ENCODE results near the gene HNRNPF. TPM values are rescaled to one million over a fixed set of nuclear protein-coding genes. Genes with fewer than 3 reads are reported as not detected.
A peak's percentile ranks its signal among the peaks of the same experiment; 100 is the strongest.

Gene HNRNPF
- total and polyA plus RNA-seq, 12 donors, result 26.4 to 113 (median 74.3) TPM

DNA sequence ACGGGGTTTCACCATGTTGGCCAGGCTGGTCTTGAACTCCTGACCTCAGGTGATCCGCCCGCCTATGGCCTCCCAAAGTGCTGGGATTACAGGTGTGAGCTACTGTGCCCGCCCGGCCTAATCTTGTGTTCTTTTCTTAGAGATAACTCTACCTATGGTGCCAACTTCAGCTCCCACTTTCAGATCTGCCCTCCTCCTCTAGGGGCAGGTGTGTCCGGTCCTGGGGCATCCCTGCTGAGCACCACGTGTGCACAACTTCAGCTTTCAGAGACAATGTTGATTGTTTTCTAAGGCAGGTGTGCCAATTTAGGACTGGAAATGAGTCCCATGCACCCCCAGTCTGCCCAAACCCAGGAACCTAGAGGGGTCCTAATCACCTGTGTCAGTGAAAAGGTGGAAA, 56.0 kb downstream of the HNRNPF start:
- ATAC-seq (no peak), DNase-seq (no peak)
- H3K4me1 ChIP-seq, result peaks cover 0 to 12% (median 4%) of the 10 kb centered on the region in 9 donors
- TF ChIP-seq CTCF (IDR thresholded peaks at IDR 0.05), result no peak
- no peaks in the 10 kb centered on the region for H3K9me3 ChIP-seq
- no peaks in the 10 kb centered on the region for H3K36me3 ChIP-seq
- no peak overlapping the region for H3K27ac ChIP-seq
- intact Hi-C loops (cut with DNase I), result loop anchor here in 2 of 10 donors (5.0 to 10.0 kb wide), 2 partner anchors 61 to 148 kb away; no protein-coding TSS in a partner anchor
- H3K27me3 ChIP-seq, result peaks cover 0 to 34% (median 20%) of the 10 kb centered on the region in 7 donors
- WGBS, 2 donors, result 68 to 71% methylated on average over 7 of the region's 7 CpGs
- no peak overlapping the region for H3K4me3 ChIP-seq

- peaks cover 0 to 14% (median 5%) of the 10 kb centered on the region in 9 donors for H3K4me1 ChIP-seq
- no peaks in the 10 kb centered on the region for H3K9me3 ChIP-seq
- no peaks in the 10 kb centered on the region for H3K36me3 ChIP-seq
- TF ChIP-seq CTCF (IDR thresholded peaks at IDR 0.05), result no peak
- no peak overlapping the region for H3K27ac ChIP-seq
- intact Hi-C loops (cut with DNase I), result loop anchor here in 2 of 10 donors (5.0 to 10.0 kb wide), 2 partner anchors 59 to 146 kb away; no protein-coding TSS in a partner anchor
- peaks cover 0 to 34% (median 20%) of the 10 kb centered on the region in 7 donors for H3K27me3 ChIP-seq
- 69 to 82% methylated on average over 14 of the region's 14 CpGs for WGBS, 2 donors
- H3K4me3 ChIP-seq, result no peak overlapping the region
- no peak for DNase-seq
- no peak for ATAC-seq
Measured at GRCh38 chr10:43351301-43351700, 57.7 kb downstream of the HNRNPF start.

DNA sequence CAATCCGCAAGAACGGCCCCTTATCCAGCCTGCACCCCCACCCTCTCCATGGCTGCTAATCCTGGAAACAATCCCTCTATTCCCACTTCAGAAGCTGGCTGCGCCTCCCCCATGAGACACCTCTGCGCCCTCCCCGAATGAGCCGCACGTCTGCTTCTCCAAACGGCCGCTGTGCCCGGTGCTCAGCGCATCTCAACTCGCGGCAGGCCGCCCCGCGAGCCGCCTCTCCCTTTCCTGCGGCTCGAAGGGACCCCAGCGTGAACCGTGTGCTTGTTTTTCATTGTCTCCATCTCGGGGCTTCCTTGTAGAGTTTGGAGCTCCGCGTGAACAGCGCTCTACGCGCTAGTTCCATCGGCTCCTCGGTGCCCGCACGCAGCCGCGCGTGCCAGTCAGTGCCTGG, 58.3 kb downstream of the HNRNPF start:
- peaks cover 0 to 34% (median 20%) of the 10 kb centered on the region in 7 donors for H3K27me3 ChIP-seq
- no peaks in the 10 kb centered on the region for H3K36me3 ChIP-seq
- H3K4me3 ChIP-seq, result peak overlapping the region in 5 of 10 donors; percentile 14 to 22 (median 20)
- H3K9me3 ChIP-seq, result no peaks in the 10 kb centered on the region
- DNase-seq (no peak), ATAC-seq (no peak)
- TF ChIP-seq CTCF (IDR thresholded peaks at IDR 0.05), result no peak
- intact Hi-C loops (cut with DNase I), result loop anchor here in 2 of 10 donors (5.0 to 10.0 kb wide), 2 partner anchors 58 to 146 kb away; no protein-coding TSS in a partner anchor
- WGBS, 2 donors, result 22 to 23% methylated on average over 34 of the region's 34 CpGs
- H3K27ac ChIP-seq, result no peak overlapping the region
- peaks cover 0 to 14% (median 5%) of the 10 kb centered on the region in 9 donors for H3K4me1 ChIP-seq

DNA sequence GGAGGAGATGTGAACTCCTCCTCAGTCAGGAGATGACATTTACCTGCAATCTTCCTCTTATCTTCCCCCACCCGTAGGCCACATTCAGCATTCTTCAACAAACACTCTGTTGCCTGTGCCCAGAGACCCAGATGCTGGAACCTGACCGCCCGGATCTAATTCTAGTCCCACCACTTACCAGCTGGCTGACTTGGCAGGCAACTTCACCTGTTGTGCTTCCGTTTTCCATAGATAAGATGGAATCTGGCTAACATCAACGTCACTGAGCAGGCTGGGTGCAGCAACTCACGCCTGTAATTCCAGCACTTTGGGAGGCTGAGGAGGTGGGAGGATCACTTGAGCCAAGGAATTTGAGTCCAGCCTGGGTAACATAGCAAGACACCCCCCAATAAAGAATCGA, 58.8 kb downstream of the HNRNPF start:
- H3K27me3 ChIP-seq, result peaks cover 0 to 34% (median 20%) of the 10 kb centered on the region in 7 donors
- H3K36me3 ChIP-seq, result no peaks in the 10 kb centered on the region
- no peak for TF ChIP-seq CTCF (IDR thresholded peaks at IDR 0.05)
- H3K9me3 ChIP-seq, result no peaks in the 10 kb centered on the region
- H3K27ac ChIP-seq, result no peak overlapping the region
- ATAC-seq, result no peak
- intact Hi-C loops (cut with DNase I), result loop anchor here in 2 of 10 donors (5.0 to 10.0 kb wide), 2 partner anchors 58 to 145 kb away; no protein-coding TSS in a partner anchor
- DNase-seq, result no peak
- 29% methylated on average over 7 of the region's 7 CpGs for WGBS, 2 donors
- peaks cover 0 to 14% (median 5%) of the 10 kb centered on the region in 9 donors for H3K4me1 ChIP-seq
- peak overlapping the region in 1 of 10 donors; percentile 20 for H3K4me3 ChIP-seq
